Measurements from ENCODE around the gene CNNM4.
A peak's percentile ranks its signal among the peaks of the same experiment; 100 is the strongest.

CNNM4 gene

GRCh38 chr2:96760036-96760985 lies at the start of gene CNNM4:
Gene CNNM4 (plus strand): TSS chr2:96760902. CDS start chr2:96761000, 98 bp downstream.
- DNase-seq = peak; percentile 82 to 97 (median 90)

GRCh38 chr2:96710985-96711384 lies 49.7 kb upstream of the CNNM4 start:
- no peak for DNase-seq

GRCh38 chr2:96715658-96716057 lies 45.0 kb upstream of the CNNM4 start:
- no peak for DNase-seq

- DNase-seq = no peak
Measured at GRCh38 chr2:96716388-96716787, 44.3 kb upstream of the CNNM4 start.

- no peak for DNase-seq
Measured at GRCh38 chr2:96726131-96726530, 34.6 kb upstream of the CNNM4 start.

DNA sequence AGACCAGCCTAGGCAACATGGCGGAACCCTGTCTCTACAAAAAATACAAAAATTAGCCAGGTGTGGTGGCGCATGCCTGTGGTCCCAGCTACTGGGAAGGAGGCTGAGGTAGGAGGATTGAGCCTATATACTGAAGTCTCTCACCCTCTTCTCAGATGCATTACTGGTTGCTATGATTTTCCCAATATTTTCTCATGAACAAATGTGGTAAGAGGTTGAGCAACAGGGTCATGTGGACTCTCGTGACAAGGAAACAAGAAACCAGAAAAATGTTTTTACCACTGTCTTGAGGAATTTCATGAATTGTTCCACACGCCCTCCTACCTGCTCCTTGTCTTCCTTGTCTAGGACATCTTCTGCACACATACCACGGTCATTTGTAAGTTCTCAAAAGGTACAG lies 33.3 kb upstream of the CNNM4 start:
- no peak for DNase-seq

GRCh38 chr2:96729748-96730147 lies 31.0 kb upstream of the CNNM4 start:
- DNase-seq = no peak

DNA sequence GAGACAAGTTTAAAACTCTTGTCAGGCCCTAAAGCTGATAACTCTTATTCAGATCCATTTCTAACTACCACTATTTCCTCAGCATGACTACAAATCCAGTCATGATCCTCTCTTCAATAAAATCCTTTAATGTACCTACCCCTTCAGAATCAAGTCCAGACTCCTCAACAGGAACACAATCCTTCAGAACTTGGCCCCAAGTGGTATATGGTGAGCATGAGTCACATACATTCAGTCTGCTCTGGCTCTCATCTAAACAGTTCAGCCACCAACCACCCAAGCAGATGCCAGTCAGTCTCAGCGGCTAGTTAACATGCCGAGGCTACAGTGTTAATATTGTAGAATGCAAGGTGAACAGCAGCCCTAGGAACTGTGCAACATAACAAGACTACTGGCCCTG lies 30.5 kb upstream of the CNNM4 start:
- DNase-seq = no peak

DNA sequence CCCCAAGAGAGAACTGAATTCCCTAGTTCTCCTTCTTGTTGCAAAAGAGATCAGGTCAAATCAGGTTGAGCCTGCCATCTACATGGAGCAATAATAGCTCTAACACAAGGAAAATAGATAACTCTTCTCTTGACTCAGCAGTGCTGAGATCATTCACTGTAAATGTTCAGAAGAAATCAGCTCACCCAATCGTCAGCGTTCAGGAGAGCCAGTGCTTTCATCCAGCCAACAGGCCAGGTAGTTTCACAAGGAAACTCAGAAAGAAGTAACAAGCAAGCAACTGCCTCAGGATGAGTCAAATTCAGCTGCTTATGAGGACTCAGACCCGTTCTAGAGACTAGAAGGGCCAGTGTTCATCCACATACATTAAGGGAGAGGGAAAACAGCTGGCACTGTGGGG lies 26.8 kb upstream of the CNNM4 start:
- no peak for DNase-seq

GRCh38 chr2:96734880-96735583 lies 25.7 kb upstream of the CNNM4 start:
- no peak for DNase-seq

GRCh38 chr2:96737251-96737650 lies 23.5 kb upstream of the CNNM4 start:
- no peak for DNase-seq

DNA sequence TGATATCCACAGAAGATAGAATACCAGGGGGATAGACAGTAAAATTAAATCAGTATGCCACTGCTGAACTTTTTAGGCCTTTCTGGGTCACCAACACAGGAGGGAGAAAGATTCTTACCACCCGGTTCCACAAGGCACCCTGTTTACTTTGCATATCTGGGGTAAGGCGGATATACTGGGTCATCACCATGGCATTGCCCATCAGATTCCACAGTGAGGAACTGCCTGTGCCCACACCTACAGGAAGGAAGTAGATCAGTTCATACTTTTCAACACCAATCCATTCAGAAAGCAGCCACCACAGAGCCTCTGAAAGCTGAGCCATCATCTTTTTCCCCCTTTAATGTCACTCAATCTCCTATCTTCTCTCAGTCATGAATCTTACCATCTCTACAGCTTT lies 22.9 kb upstream of the CNNM4 start:
- DNase-seq = no peak

DNA sequence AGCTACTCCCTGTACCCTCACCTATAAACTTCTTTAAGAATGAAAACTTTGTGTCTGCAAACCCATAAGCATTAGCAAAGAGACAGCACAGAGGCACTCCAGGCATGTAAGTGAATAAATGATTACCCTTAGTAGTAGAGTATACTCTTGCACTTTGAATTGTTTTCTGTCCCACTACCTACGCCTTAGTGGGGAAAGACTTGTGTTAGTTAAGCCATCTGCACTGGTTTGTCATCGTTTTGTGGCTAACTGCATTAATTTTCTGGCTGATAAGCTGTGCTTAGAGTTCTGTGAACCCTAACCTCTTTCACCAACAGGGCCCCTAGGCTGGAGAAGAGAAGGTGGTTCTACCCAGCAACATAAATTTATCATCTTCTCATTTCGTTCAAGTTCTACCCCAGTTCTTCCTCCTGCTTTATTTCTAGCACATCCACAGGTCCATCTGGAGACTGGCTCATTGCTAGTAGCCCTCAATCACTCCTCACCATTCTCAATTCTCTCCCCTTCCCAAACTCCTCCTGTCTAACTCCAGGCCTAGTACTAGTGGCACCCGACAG lies 21.5 kb upstream of the CNNM4 start:
- DNase-seq = no peak

DNA sequence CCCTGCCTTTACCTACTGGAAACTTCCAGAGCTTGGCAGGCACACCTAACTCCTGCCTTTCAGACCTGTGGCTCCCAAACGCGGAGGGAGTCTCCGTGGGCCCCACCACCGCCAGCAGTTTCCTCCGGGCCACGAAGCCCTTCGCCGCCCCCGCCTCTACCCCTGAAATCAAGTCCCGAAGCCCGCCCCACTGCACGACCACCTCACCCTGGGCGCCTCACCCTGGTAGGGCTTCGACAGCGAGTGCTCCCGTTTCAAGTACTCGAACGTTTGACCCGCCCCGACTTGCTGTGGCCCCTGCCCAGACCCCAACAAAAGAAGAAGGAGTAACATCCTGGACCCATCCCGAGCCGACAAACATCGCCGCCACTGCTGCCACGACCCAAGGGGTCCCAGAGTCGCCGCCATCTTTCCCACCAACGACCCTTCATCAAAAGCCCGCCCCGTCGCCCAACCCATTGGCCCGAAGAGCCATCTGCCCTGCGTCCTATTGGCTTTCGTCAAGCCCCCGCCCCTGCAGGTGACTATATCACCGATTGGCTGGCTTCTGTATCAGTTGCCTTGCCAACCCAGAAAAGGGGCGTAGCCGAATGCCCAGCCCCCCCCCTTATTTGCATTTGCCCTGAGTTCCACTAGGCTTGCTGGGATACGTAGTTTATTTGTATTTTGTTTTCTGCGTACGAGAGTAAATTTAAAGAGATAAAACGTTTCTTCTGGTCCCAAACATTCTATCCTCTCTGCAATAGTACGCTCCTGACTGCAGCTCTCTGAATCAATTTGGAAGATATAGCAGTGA lies 20.9 kb upstream of the CNNM4 start, which contains the start of gene LMAN2L:
Gene LMAN2L, minus strand, starts transcription at position 432 of the 796 bp plus-strand sequence. Its CDS starts 24 bp downstream, at position 408.
- peak; percentile 94 to 99 (median 96) for DNase-seq

DNA sequence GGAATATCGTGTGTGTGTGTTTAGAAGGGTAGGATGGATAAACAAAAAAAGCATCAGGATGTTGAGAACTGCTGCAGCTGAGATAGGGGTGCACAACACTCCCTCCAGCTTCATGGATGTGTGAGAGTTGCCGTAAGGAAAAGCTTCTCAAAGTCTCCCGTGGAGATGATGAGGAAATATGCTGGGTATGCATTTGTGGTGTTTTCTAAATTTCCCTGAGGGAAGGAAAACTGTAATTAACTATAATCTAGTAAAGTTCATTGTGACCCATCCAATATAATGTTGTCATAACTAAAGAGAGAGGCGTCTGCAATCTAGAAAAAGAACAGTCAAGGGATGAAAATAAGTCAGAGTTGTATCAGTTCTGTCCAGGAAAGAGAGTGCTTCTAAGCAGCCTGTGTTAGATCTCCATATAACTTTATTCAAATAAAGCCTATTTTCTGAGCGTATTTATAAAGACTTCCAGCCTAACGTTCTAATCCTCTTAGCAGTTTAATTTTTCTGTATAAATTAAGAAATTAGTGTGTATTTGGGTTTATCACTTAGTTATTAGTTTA lies 13.6 kb upstream of the CNNM4 start:
- DNase-seq = no peak

DNA sequence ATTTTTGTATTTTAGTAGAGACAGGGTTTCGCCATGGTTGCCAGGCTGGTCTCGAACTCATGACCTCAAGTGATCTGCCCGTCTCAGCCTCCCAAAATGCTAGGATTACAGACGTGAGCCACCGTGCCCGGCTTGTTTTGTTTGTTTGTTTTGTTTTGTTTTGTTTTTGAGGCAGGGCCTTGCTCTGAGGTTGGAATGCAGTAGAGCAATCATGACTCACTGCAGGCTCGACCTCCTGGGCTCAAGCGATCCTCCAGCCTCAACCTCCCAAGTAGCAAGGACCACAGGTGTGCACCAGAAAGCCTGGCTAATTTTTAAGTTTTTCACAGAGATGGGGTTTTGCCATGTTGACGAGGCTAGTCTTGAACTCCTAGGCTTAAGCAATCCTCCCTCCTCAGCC lies 8.9 kb upstream of the CNNM4 start:
- DNase-seq = no peak

DNA sequence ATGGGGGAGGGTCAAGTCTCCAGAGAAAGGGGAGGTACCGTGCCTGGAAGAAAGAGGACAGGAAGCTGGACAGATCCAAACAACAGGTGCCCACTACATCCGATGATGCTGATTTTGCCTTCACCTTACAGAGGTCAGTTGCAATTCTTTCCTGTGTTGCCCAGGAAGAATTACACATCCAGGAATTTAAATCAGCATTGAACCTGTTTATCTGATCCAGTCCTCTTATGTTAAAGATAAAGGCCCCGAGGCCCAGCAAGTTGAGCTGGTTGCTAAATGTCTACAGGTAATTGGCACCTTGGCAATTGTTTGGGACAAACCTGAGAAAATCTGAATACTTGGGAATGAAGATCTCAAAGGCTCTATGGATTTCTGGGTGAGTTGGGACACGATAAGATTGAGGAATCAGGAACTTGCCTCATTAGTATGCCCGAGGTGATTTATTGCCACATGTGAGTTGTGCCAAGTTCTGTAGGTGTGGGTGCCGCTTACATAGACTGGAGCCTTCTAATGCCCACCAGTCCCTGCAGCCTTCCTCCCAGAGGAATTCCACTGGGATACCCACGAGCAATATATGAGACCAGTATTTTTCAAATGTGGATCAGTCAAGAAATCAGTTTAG lies 6.9 kb upstream of the CNNM4 start:
- no peak for DNase-seq

- DNase-seq = no peak
Measured at GRCh38 chr2:96754317-96754716, 6.4 kb upstream of the CNNM4 start.

DNA sequence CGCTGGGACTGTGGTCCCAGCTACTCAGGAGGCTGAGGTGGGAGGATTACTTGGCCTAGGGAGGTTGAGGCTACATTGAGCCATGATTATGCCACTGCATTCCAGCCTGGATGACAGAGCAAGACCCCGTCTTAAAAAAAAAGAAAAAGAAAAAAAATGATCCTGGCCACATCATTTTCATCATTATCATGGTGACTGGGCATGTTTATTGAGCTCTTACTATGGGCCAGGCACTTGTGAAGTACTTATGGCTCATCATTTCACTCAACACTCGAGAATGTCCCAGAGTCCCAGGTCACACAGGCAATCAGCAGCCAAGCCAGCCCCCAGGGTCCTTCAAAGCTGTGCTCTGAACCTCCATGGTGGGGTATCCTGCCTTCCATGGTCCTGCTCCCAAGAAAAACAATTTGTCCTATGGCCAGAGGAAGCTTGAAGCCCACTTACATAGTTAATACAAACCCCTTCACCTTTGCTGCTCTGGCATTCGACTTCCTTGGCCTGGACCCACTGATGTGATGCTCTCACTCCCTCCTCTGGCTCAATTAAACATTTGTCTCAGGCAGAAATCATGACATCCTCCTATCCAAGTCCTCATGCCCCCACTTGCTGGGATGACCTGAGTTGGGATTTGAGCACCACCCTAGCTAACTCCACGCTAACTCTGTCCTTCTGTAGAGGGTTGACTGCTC lies 3.8 kb upstream of the CNNM4 start:
- DNase-seq = no peak

GRCh38 chr2:96757477-96757860 lies 3.2 kb upstream of the CNNM4 start:
- DNase-seq = no peak

- no peak for DNase-seq
Measured at GRCh38 chr2:96758987-96759386, 1.7 kb upstream of the CNNM4 start.

All from stimulated activated naive CD4-positive, alpha-beta T cell (primary cell).